ENCODE results near the gene TADA2A.

TADA2A gene

DNA sequence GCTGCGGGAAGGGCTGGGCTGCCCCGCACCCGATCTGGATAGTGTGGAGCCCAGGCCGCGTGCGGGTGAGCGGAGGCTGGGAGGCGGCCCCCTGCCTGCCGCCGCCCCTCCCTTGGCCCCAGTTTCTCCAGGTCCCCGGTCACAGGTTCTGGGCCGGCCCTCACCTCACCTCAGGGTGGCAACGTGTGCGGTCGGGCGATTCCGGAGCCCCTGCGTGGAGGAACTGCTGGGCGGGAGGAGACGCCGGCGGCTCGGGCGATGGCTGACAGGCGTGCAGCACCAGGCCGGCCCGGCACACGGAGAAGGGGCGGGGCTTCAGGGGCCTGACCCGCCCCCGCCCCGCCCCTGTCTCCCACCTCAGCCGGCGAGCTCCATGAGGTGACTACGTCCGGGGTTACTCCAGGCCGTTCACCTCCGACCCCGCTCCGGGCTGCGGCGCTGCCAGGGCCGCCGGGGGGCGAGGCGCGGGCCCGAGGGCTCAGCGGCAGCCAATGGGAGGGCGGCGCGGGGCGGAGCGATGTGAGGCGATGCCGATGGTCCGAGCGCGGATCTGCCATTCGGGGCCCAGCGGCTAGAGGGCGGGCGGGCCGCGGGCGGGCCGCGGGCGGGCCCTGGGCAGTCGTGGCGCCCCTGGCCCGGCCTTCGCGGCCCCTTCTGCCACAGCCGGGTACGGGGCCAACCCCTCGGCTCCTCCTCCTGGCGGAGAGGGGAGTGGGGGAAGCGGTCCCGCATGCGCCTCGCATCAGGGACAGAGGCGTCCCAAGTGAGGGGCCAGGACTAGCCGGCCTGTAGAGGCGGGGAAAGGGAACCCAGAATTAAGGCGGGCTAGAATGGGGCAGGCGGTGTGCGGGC lies 47.6 kb upstream of the TADA2A start (continued):
- TF ChIP-seq GLIS2 (tag by site-specific recombination; IDR thresholded peaks at IDR 0.05) (peak; percentile 91), ZBTB48 (tag by site-specific recombination; IDR thresholded peaks at IDR 0.05) (peak; percentile 24; the same call in 1 of the 2 replicates), SP2 (tag by site-specific recombination; IDR thresholded peaks at IDR 0.05) (peak; percentile 71), ZNF658 (tag by site-specific recombination; IDR thresholded peaks at IDR 0.05) (no peak), ZBTB17 (tag by site-specific recombination; IDR thresholded peaks at IDR 0.05) (peak; percentile 86), WT1 (tag by site-specific recombination; IDR thresholded peaks at IDR 0.05) (peak; percentile 39; the same call in 1 of the 2 replicates), BCL11A (tag by site-specific recombination; IDR thresholded peaks at IDR 0.05; ENCODE audit: low read depth) (no peak), ZNF112 (tag by site-specific recombination; IDR thresholded peaks at IDR 0.05) (no peak), ZNF623 (tag by site-specific recombination; IDR thresholded peaks at IDR 0.05) (no peak), ZNF707 (tag by site-specific recombination; IDR thresholded peaks at IDR 0.05) (no peak), ZBTB1 (tag by site-specific recombination; IDR thresholded peaks at IDR 0.05) (peak; percentile 97), MZF1 (tag by site-specific recombination; IDR thresholded peaks at IDR 0.05; ENCODE audit: borderline replicate concordance) (no peak), OSR2 (tag by site-specific recombination; IDR thresholded peaks at IDR 0.05) (no peak), GLIS1 (tag by site-specific recombination; IDR thresholded peaks at IDR 0.05) (peak; percentile 97), ZNF404 (tag by site-specific recombination; IDR thresholded peaks at IDR 0.05) (no peak), PRDM1 (tag by site-specific recombination; IDR thresholded peaks at IDR 0.05) (no peak), SALL2 (tag by site-specific recombination; IDR thresholded peaks at IDR 0.05; ENCODE audit: borderline replicate concordance) (no peak), REPIN1 (tag by site-specific recombination; IDR thresholded peaks at IDR 0.05; ENCODE audit: low read depth) (no peak), ZNF302 (tag by site-specific recombination; IDR thresholded peaks at IDR 0.05; ENCODE audit: low read depth) (no peak), ZNF140 (tag by site-specific recombination; IDR thresholded peaks at IDR 0.05) (no peak), ZNF521 (tag by site-specific recombination; IDR thresholded peaks at IDR 0.05) (no peak), ZNF473 (tag by site-specific recombination; IDR thresholded peaks at IDR 0.05) (no peak), ZNF747 (tag by site-specific recombination; IDR thresholded peaks at IDR 0.05) (no peak), ZNF629 (tag by site-specific recombination; IDR thresholded peaks at IDR 0.05) (peak; percentile 24; the same call in 1 of the 2 replicates), ZFP37 (tag by site-specific recombination; IDR thresholded peaks at IDR 0.05) (0 out of 2 replicates have a peak, but pooled peaks have one; percentile 15), ZNF677 (tag by site-specific recombination; IDR thresholded peaks at IDR 0.05) (no peak), ZNF184 (tag by site-specific recombination; IDR thresholded peaks at IDR 0.05) (no peak), ZNF514 (tag by site-specific recombination; IDR thresholded peaks at IDR 0.05) (no peak), ZNF138 (tag by site-specific recombination; IDR thresholded peaks at IDR 0.05; ENCODE audit: borderline replicate concordance) (no peak), KLF9 (tag by site-specific recombination; IDR thresholded peaks at IDR 0.05; ENCODE audit: low read depth) (peak; percentile 85), MYNN (tag by site-specific recombination; IDR thresholded peaks at IDR 0.05; ENCODE audit: borderline replicate concordance) (no peak), ZNF16 (tag by site-specific recombination; IDR thresholded peaks at IDR 0.05; ENCODE audit: low read depth) (no peak)
- TF ChIP-seq, protein P1, sequence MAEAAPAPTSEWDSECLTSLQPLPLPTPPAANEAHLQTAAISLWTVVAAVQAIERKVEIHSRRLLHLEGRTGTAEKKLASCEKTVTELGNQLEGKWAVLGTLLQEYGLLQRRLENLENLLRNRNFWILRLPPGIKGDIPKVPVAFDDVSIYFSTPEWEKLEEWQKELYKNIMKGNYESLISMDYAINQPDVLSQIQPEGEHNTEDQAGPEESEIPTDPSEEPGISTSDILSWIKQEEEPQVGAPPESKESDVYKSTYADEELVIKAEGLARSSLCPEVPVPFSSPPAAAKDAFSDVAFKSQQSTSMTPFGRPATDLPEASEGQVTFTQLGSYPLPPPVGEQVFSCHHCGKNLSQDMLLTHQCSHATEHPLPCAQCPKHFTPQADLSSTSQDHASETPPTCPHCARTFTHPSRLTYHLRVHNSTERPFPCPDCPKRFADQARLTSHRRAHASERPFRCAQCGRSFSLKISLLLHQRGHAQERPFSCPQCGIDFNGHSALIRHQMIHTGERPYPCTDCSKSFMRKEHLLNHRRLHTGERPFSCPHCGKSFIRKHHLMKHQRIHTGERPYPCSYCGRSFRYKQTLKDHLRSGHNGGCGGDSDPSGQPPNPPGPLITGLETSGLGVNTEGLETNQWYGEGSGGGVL (tag by site-specific recombination; IDR thresholded peaks at IDR 0.05) = no peak
- TF ChIP-seq, protein P2, sequence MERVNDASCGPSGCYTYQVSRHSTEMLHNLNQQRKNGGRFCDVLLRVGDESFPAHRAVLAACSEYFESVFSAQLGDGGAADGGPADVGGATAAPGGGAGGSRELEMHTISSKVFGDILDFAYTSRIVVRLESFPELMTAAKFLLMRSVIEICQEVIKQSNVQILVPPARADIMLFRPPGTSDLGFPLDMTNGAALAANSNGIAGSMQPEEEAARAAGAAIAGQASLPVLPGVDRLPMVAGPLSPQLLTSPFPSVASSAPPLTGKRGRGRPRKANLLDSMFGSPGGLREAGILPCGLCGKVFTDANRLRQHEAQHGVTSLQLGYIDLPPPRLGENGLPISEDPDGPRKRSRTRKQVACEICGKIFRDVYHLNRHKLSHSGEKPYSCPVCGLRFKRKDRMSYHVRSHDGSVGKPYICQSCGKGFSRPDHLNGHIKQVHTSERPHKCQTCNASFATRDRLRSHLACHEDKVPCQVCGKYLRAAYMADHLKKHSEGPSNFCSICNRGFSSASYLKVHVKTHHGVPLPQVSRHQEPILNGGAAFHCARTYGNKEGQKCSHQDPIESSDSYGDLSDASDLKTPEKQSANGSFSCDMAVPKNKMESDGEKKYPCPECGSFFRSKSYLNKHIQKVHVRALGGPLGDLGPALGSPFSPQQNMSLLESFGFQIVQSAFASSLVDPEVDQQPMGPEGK (tag by site-specific recombination; IDR thresholded peaks at IDR 0.05) = peak; percentile 77
- TF ChIP-seq, protein P3, sequence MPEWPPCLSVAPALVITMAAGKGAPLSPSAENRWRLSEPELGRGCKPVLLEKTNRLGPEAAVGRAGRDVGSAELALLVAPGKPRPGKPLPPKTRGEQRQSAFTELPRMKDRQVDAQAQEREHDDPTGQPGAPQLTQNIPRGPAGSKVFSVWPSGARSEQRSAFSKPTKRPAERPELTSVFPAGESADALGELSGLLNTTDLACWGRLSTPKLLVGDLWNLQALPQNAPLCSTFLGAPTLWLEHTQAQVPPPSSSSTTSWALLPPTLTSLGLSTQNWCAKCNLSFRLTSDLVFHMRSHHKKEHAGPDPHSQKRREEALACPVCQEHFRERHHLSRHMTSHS (tag by site-specific recombination; IDR thresholded peaks at IDR 0.05) = no peak
- TF ChIP-seq, protein P4, sequence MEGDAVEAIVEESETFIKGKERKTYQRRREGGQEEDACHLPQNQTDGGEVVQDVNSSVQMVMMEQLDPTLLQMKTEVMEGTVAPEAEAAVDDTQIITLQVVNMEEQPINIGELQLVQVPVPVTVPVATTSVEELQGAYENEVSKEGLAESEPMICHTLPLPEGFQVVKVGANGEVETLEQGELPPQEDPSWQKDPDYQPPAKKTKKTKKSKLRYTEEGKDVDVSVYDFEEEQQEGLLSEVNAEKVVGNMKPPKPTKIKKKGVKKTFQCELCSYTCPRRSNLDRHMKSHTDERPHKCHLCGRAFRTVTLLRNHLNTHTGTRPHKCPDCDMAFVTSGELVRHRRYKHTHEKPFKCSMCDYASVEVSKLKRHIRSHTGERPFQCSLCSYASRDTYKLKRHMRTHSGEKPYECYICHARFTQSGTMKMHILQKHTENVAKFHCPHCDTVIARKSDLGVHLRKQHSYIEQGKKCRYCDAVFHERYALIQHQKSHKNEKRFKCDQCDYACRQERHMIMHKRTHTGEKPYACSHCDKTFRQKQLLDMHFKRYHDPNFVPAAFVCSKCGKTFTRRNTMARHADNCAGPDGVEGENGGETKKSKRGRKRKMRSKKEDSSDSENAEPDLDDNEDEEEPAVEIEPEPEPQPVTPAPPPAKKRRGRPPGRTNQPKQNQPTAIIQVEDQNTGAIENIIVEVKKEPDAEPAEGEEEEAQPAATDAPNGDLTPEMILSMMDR (tag by site-specific recombination; IDR thresholded peaks at IDR 0.05) = no peak

Measured in HEK293 (cell line).